ENCODE results near the gene SBF1.

SBF1 gene

DNA sequence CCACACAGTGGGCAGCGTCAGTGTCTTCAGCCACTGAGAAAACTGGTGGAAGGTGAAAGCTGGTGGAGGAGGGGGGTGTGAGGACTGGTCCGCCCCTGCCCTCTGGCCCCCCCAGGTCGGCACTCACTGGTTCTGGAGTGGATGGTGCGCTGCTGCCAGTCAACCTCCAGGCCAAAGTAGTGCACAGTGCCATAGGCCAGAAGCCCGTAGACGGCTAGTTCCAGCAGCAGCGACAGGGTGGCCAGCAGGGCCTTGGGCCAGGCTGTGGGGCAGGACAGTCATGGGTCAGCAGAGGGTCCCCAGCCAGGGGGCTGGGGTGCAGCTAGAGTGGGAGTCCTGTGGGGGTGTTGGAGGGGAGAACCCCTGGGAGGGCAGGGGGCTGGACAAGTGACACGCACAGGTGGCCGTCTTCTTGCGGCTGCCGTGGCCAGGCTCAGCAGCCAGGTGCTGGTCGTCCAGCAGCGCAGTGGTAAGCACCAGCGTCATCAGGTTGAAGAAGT is 30.5 kb upstream of the SBF1 start:
- TF ChIP-seq CTCF (IDR thresholded peaks at IDR 0.05; ENCODE audit: extremely low read depth, missing control alignments): no peak
- DNase-seq (ENCODE audit: low spot score): no peak

DNA sequence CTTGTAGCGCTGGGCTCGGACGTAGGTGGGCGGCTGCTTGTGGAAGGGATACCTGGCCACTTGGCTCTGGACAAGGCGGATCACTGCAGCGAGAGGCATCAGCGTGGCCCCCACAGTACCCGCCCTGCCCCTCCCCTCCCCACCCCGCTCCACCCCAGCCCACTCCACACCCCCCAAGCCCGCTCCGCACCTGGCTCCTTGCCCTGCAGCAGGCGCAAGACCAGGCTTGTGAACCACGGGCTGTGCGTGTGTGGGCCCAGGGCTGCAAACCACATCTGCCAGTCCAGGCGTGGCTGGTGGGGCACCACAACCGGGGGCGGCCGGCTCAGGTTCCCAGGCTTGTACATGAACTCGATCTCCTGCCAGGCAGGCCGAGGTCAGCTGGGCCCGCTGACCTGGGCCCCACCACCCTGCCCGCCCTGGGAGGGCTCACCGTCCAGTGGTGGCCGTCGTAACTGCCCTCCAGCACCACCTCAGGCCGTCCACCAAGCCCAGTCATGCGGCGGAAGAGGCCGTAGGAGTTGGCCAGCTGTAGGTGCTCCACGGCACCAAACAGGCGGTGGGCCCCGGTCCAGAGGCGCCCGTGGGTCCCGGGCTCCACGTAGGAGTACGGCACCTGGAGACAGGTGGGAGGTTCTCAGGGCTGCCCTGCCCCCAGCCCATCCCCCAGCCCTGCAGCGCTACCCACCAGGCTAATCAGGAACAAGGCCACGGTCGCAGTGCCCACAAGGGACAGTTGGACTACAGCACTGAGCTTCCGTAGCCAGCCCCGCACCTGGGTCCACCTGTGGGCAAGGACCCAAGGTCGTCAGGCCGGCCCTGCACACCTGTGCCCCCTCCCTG is 29.8 kb upstream of the SBF1 start:
- DNase-seq (ENCODE audit: low spot score): no peak

GRCh38 chr22:50503475-50504145 is 28.8 kb upstream of the SBF1 start:
- TF ChIP-seq CTCF (IDR thresholded peaks at IDR 0.05; ENCODE audit: extremely low read depth, missing control alignments): no peak

More for the DNA sequence above, 29.8 kb upstream of the SBF1 start:
- no peak for TF ChIP-seq CTCF (IDR thresholded peaks at IDR 0.05; ENCODE audit: extremely low read depth, missing control alignments)

GRCh38 chr22:50502628-50503474 is 28.0 kb upstream of the SBF1 start:
- no peak for TF ChIP-seq CTCF (IDR thresholded peaks at IDR 0.05; ENCODE audit: extremely low read depth, missing control alignments)
- DNase-seq (ENCODE audit: low spot score): no peak

More at GRCh38 chr22:50503475-50504145, 28.8 kb upstream of the SBF1 start:
- no peak for DNase-seq (ENCODE audit: low spot score)

DNA sequence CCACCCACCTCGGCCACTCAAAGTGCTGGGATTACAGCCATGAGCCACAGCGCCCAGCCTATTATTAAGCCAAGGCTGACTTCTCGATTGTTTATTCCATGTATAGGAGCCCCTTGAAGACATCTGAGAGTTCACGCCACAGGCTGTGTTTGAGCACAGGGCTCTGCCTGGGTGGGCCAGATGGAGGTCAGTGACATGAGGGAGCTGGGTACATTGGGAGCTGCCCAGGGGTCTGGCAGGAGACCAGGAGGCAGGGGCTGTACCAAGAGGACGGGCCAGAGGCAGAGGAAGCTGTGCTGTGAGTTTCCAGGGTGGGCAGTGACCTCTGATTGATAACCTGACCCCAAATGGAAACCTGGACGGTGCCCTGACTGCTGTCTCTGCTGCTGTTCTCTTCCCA is 27.3 kb upstream of the SBF1 start:
- TF ChIP-seq CTCF (IDR thresholded peaks at IDR 0.05; ENCODE audit: extremely low read depth, missing control alignments): no peak

DNA sequence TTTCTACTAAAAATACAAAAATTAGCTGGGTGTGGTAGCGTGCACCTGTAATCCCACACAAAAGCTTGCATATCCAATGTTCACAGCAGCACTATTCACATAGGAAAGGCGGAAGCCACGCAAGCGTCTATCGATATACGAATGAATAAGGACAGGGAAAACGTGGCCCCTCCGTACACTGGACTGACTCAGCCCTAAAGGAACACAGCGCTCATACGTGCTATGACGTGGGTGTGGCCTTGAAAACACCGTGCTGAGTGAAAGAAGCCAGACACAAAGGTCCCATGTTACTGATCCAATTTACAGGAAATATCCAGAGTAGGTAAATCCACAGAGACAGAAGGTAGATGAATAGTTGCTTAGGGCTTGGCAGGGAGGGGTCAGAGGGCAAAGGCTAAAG is 25.6 kb upstream of the SBF1 start:
- TF ChIP-seq CTCF (IDR thresholded peaks at IDR 0.05; ENCODE audit: extremely low read depth, missing control alignments): no peak
- no peak for DNase-seq (ENCODE audit: low spot score)

More for the DNA sequence above, 27.3 kb upstream of the SBF1 start:
- no peak for DNase-seq (ENCODE audit: low spot score)

Data from GM20000 (cell line).